ENCODE measurements around the gene MBD4.

DNA sequence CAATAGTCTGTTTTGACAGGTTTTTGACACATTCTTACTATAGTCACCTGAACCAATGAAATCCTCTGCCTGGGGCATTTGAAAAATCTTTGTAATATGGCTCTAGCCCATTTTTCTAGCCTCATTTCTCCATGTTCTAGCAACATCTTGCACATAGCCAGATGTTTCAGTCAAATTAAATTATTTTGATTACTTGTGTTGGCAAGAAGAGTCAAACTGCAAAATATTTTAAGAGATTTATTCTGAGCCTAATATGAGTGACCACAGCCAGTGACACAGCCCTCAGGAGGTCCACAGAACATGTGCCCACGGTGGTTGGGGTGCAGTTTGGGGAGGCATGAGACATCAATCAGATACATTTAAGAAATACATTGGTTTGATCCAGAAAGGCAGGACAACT lies 7.2 kb upstream of the MBD4 start:
- TF ChIP-seq EZH2 (IDR thresholded peaks at IDR 0.05; ENCODE audit: borderline replicate concordance, control insufficient read depth, low read depth, low read length): no peak
- TF ChIP-seq SPI1 (IDR thresholded peaks at IDR 0.05; ENCODE audit: borderline replicate concordance, insufficient read depth, low read depth, low read length): no peak

All from GM12878 (cell line).